ENCODE results near the gene SUGCT.

The SUGCT gene

DNA sequence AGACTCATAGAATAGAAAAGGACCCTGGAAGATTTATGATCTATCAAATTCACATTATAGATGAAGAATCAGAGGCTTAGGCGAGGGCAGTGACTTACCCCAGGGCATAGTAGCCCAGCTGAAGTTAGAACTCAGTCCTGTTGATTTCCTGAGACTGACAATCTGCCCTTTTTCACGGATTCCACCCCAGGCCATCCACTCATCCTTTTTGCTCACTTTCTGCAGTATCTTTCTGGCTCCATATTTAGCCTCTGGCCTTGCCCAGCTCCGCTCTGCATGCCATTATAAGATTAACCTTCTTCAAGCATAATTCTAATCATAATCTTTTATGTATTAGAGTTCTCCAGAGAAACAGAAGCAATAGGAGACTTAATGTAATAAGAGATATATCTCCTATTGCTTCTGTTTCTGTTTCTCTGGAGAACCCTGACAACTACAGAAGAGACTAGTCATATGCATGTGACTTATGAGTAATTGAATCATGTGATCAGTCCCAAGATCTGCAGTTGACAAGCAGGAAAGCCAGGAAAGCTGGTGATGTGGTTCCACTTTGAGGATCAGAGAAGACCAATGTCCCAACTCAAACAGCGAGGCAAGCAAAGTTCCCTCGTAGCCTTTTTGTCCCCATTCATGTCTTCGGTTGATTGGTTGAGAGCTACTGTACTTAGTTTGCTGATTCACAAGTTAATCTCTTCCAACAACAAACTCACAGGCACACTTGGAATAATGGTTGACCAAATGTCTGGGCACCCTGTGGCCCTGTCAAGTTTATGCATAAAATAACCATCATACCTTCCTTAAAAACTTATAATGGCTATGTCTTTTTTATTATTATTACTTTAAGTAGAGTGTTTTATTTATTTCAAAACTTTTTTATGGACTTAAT, 412.1 kb downstream of the SUGCT start:
- TF ChIP-seq, protein P1, sequence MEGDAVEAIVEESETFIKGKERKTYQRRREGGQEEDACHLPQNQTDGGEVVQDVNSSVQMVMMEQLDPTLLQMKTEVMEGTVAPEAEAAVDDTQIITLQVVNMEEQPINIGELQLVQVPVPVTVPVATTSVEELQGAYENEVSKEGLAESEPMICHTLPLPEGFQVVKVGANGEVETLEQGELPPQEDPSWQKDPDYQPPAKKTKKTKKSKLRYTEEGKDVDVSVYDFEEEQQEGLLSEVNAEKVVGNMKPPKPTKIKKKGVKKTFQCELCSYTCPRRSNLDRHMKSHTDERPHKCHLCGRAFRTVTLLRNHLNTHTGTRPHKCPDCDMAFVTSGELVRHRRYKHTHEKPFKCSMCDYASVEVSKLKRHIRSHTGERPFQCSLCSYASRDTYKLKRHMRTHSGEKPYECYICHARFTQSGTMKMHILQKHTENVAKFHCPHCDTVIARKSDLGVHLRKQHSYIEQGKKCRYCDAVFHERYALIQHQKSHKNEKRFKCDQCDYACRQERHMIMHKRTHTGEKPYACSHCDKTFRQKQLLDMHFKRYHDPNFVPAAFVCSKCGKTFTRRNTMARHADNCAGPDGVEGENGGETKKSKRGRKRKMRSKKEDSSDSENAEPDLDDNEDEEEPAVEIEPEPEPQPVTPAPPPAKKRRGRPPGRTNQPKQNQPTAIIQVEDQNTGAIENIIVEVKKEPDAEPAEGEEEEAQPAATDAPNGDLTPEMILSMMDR (IDR thresholded peaks at IDR 0.05; ENCODE audit: low read depth, low read length): no peak
- no peak for TF ChIP-seq EZH2phosphoT487 (IDR thresholded peaks at IDR 0.05; ENCODE audit: low read depth)
- Histone ChIP-seq H3K27me3 (ENCODE audit: low read depth, low read length) (no peaks in the 10 kb centered on the region), H3K4me3 (ENCODE audit: low read length) (no peak overlapping the region), H3K4me1 (ENCODE audit: low read length) (no peaks in the 10 kb centered on the region), H4K20me1 (ENCODE audit: insufficient read depth, low read length) (no peaks in the 10 kb centered on the region), H3K4me2 (ENCODE audit: low read length) (no peak overlapping the region), H3K79me2 (ENCODE audit: low read length) (no peaks in the 10 kb centered on the region), H2AFZ (ENCODE audit: low read depth, low read length) (no peak overlapping the region), H3K36me3 (replicated peaks; ENCODE audit: low read depth, low read length) (no peaks in the 10 kb centered on the region), H3K9me3 (ENCODE audit: insufficient read depth, low read length) (no peaks in the 10 kb centered on the region), H3K27ac (ENCODE audit: low read length) (no peak overlapping the region), H3K9ac (ENCODE audit: low read length) (no peak overlapping the region)

DNA sequence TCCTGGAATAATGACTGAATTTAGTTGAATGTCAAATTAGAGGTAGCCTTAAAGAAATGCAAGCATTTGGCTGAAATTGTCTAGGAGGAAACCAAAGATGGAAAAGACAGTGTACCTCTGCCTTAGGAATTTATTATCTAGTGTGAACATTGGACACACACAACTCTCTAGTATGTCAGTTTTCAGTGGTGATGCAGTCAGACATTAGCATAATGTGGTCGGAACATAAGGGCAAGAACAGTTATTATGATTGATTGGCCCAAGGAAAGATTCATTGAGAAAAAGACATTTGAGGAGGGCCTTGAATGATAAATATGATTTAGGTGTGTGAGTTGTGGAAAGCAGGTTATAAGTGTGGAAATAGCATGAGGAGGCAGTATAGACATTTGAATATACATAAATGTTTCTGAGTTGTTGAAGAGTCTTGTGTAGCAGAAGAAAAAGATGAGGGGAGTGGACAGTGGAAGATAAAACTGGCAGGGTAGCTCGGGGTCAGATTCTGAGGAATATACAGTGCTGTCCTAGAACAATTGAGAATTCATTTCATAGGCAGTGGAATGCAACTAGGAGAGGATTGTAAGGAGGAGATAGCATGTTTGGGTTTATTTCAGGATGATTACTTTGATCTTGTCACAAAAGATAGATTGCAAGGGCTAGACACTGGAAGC, 414.7 kb downstream of the SUGCT start:
- H3K79me2 ChIP-seq (ENCODE audit: low read length): no peaks in the 10 kb centered on the region
- H2AFZ ChIP-seq (ENCODE audit: low read depth, low read length): no peak overlapping the region
- H3K4me1 ChIP-seq (ENCODE audit: low read length): no peaks in the 10 kb centered on the region
- no peak overlapping the region for H3K4me2 ChIP-seq (ENCODE audit: low read length)
- H3K27ac ChIP-seq (ENCODE audit: low read length): no peak overlapping the region
- TF ChIP-seq, protein P1 (IDR thresholded peaks at IDR 0.05; ENCODE audit: low read depth, low read length): no peak
- no peak for TF ChIP-seq EZH2phosphoT487 (IDR thresholded peaks at IDR 0.05; ENCODE audit: low read depth)
- no peak overlapping the region for H3K9ac ChIP-seq (ENCODE audit: low read length)
- no peak overlapping the region for H3K4me3 ChIP-seq (ENCODE audit: low read length)
- no peaks in the 10 kb centered on the region for H3K36me3 ChIP-seq (replicated peaks; ENCODE audit: low read depth, low read length)
- H3K27me3 ChIP-seq (ENCODE audit: low read depth, low read length): no peaks in the 10 kb centered on the region
- no peaks in the 10 kb centered on the region for H4K20me1 ChIP-seq (ENCODE audit: insufficient read depth, low read length)
- H3K9me3 ChIP-seq (ENCODE audit: insufficient read depth, low read length): no peaks in the 10 kb centered on the region

DNA sequence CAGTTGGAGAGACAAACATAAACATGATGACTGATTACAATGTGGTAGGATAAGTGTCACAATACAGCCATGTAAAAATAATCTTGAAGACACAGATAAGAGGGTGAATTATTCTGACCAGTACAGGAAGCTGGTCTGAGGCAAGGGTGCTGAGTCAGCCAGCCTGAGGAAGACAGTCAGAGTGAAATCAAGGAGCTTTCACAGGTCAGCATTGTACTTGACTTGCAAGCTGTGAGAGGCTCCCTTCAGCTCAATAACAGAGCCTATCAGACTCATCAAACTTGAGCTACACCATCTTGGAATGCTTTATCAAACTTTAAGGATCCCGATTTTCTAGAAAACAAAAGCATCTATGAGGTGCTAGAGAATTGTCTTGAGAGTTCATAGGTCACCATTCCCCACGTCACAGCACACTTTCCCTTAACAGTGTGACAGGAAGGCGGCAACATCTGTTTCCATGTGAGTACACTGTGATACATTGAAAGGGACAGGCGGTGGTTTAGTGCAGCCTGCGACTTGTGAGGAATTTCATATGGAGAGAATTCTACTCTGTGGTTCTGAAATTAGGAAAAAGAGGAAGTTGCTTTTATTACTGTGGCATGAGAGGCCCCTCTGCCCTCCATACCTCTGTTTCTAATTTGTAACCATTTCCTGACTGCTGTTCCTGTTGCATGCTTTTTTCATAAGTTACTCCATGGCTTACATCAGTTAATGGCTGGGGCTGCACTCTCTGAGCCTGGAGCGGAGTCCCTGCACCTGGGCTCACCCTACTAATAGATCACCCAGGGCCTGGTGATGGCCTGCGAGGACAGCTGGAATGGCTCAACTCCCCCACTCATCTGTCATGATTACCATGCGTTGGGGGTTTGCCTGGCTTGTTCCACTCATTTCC, 417.1 kb downstream of the SUGCT start:
- H3K9ac ChIP-seq (ENCODE audit: low read length): no peak overlapping the region

More for the DNA sequence above, 417.1 kb downstream of the SUGCT start:
- H3K4me3 ChIP-seq (ENCODE audit: low read length): no peak overlapping the region
- no peaks in the 10 kb centered on the region for H3K79me2 ChIP-seq (ENCODE audit: low read length)
- no peak overlapping the region for H3K27ac ChIP-seq (ENCODE audit: low read length)
- H3K4me1 ChIP-seq (ENCODE audit: low read length): no peaks in the 10 kb centered on the region
- H3K4me2 ChIP-seq (ENCODE audit: low read length): no peak overlapping the region
- no peak overlapping the region for H2AFZ ChIP-seq (ENCODE audit: low read depth, low read length)
- no peaks in the 10 kb centered on the region for H4K20me1 ChIP-seq (ENCODE audit: insufficient read depth, low read length)
- no peaks in the 10 kb centered on the region for H3K27me3 ChIP-seq (ENCODE audit: low read depth, low read length)
- TF ChIP-seq, protein P1 (IDR thresholded peaks at IDR 0.05; ENCODE audit: low read depth, low read length): no peak
- no peak for TF ChIP-seq EZH2phosphoT487 (IDR thresholded peaks at IDR 0.05; ENCODE audit: low read depth)
- no peaks in the 10 kb centered on the region for H3K9me3 ChIP-seq (ENCODE audit: insufficient read depth, low read length)
- no peaks in the 10 kb centered on the region for H3K36me3 ChIP-seq (replicated peaks; ENCODE audit: low read depth, low read length)
